Right forelimb (tissue), 1 donor: ENCODE results near the gene CDKL1.
"Not testable (repeated sequence)": the region's sequence is repeated elsewhere in the genome, so short reads cannot be mapped to it uniquely, and the experiment has no call there.

Experiments used
- DNase-seq: peaks from one replicate; pipeline ENCODE4 v3.0.0-alpha.2; 2018

CDKL1 gene

GRCh38 chr14:50320283-50320682 is 76.4 kb downstream of the CDKL1 start:
- no peak for DNase-seq

- DNase-seq: no peak
These were observed 77.0 kb downstream of the CDKL1 start for GRCh38 chr14:50319721-50320120.

GRCh38 chr14:50319293-50319692 is 77.4 kb downstream of the CDKL1 start:
- DNase-seq: no peak

GRCh38 chr14:50318031-50318626 is 78.6 kb downstream of the CDKL1 start:
- DNase-seq: no peak

- DNase-seq: not testable (repeated sequence)
These were observed 82.6 kb downstream of the CDKL1 start for GRCh38 chr14:50314098-50314497.

- DNase-seq: no peak
These were observed 84.0 kb downstream of the CDKL1 start for GRCh38 chr14:50312734-50313054.

GRCh38 chr14:50311972-50312733 is 84.5 kb downstream of the CDKL1 start, which contains the start of the genes DMAC2L and L2HGDH:
Gene DMAC2L (plus strand): TSS chr14:50312324. CDS start chr14:50321488, 9,164 bp downstream.
Gene L2HGDH (minus strand): TSS chr14:50312229. CDS start chr14:50312150, 79 bp downstream.
- peak; percentile 95 for DNase-seq

- no peak for DNase-seq
These were observed 85.2 kb downstream of the CDKL1 start for GRCh38 chr14:50311337-50311971.

GRCh38 chr14:50310445-50310844 is 86.2 kb downstream of the CDKL1 start:
- no peak for DNase-seq

GRCh38 chr14:50308363-50308915 is 88.2 kb downstream of the CDKL1 start:
- DNase-seq: no peak

GRCh38 chr14:50303744-50304471 is 92.8 kb downstream of the CDKL1 start:
- DNase-seq: no peak

GRCh38 chr14:50301914-50302313 is 94.8 kb downstream of the CDKL1 start:
- no peak for DNase-seq

- no peak for DNase-seq
These were observed 97.1 kb downstream of the CDKL1 start for GRCh38 chr14:50299585-50299984.

GRCh38 chr14:50290306-50290705 is 106.4 kb downstream of the CDKL1 start:
- DNase-seq: no peak

GRCh38 chr14:50288146-50288545 is 108.5 kb downstream of the CDKL1 start:
- no peak for DNase-seq

GRCh38 chr14:50285861-50286260 is 110.8 kb downstream of the CDKL1 start:
- DNase-seq: no peak
